HPDE6-E6E7 (cell line): ENCODE measurements around the gene OR5K1.

Experiments
- DNase-seq: peaks from one replicate; pipeline ENCODE4 v3.0.0; 2011; ENCODE audit warnings: missing footprints; ENCODE audit errors: extremely low spot score

The OR5K1 gene

GRCh38 chr3:98514948-98515347 is 51.9 kb downstream of the OR5K1 start:
- no peak for DNase-seq

- DNase-seq = no peak
Measured at GRCh38 chr3:98518816-98519215, 55.8 kb downstream of the OR5K1 start.

GRCh38 chr3:98519351-98519750 is 56.4 kb downstream of the OR5K1 start:
- DNase-seq = no peak

DNA sequence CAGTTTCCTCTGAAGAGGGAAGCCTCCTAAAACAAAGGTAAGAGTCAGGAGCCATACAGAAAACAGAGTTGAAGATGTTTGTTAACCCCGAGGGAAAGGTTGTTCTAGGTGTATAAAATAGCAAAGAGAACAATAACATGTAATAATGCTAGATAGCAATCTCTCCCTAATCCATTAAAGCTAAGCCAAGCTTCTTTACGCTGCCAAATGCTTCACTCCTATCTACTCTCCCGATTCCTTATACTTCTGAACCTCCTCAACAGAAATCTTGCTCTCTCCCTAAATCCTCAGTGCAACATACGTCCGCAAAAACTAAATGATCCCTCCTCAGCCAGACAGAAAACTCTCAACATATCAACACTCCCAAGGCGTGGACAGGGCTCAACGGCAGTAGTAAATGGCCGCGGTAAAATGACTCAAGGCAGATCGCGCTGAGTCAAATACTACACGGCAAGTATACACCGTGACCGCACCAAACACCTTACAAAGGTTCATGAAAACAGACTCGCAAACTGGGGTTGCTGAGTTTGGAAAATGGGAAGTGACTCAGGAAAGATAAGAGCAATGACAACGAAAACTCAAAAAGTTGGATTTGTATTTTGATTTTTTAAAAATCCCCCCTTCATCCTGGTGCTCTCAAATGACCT is 59.0 kb downstream of the OR5K1 start:
- peak; percentile 68 for DNase-seq
